ENCODE results near the gene TIGD1. TPM values are rescaled to one million over a fixed set of nuclear protein-coding genes. Genes with fewer than 3 reads are reported as not detected.
"Not testable (repeated sequence)": the region's sequence is repeated elsewhere in the genome, so short reads cannot be mapped to it uniquely, and the experiment has no call there.

The TIGD1 gene
- total and polyA plus RNA-seq, 4 donors: 2.0 to 6.0 (median 4.5) TPM

GRCh38 chr2:232573771-232574435 lies 23.5 kb upstream of the TIGD1 start:
- no peak overlapping the region for H3K27ac ChIP-seq (ENCODE audit: low read depth in 1 of 2, low read length in 1 of 2)
- H3K4me1 ChIP-seq (ENCODE audit: control insufficient read depth in 5 of 5, insufficient read depth in 5 of 5, low read length in 5 of 5): peaks cover 0 to 18% (median 0%) of the 10 kb centered on the region in 5 donors
- no peaks in the 10 kb centered on the region for H3K9me3 ChIP-seq (ENCODE audit: control insufficient read depth in 4 of 4, insufficient read depth in 3 of 4, low read length in 3 of 4)
- H3K4me3 ChIP-seq: no peak overlapping the region
- no peaks in the 10 kb centered on the region for H3K27me3 ChIP-seq (ENCODE audit: control insufficient read depth in 3 of 3, insufficient read depth in 3 of 3, low read length in 2 of 3)
- ATAC-seq (ENCODE audit: insufficient read depth, low FRiP score) (no peak), DNase-seq (no peak)
- WGBS, 2 donors: 92 to 98% methylated on average over 8 of the region's 8 CpGs
- H3K36me3 ChIP-seq (ENCODE audit: control insufficient read depth in 4 of 4, insufficient read depth in 4 of 4, low read length in 4 of 4): peaks cover 16 to 31% (median 27%) of the 10 kb centered on the region in 4 donors
- H3K9ac ChIP-seq (ENCODE audit: insufficient read depth in 1 of 2, low read length in 2 of 2): no peak overlapping the region
- no peak for TF ChIP-seq CTCF (IDR thresholded peaks at IDR 0.05; ENCODE audit: control extremely low read depth, extremely low read depth)

GRCh38 chr2:232573042-232573441 lies 22.7 kb upstream of the TIGD1 start:
- Histone ChIP-seq H3K9me3 (ENCODE audit: control insufficient read depth in 4 of 4, insufficient read depth in 3 of 4, low read length in 3 of 4) (no peaks in the 10 kb centered on the region), H3K27ac (ENCODE audit: low read depth in 1 of 2, low read length in 1 of 2) (no peak overlapping the region), H3K36me3 (ENCODE audit: control insufficient read depth in 4 of 4, insufficient read depth in 4 of 4, low read length in 4 of 4) (peaks cover 23 to 38% (median 32%) of the 10 kb centered on the region in 4 donors), H3K9ac (ENCODE audit: insufficient read depth in 1 of 2, low read length in 2 of 2) (no peak overlapping the region), H3K27me3 (ENCODE audit: control insufficient read depth in 3 of 3, insufficient read depth in 3 of 3, low read length in 2 of 3) (no peaks in the 10 kb centered on the region), H3K4me1 (ENCODE audit: control insufficient read depth in 5 of 5, insufficient read depth in 5 of 5, low read length in 5 of 5) (peaks cover 0 to 18% (median 0%) of the 10 kb centered on the region in 5 donors), H3K4me3 (no peak overlapping the region)
- DNase-seq: no peak
- ATAC-seq (ENCODE audit: insufficient read depth, low FRiP score): no peak
- no peak for TF ChIP-seq CTCF (IDR thresholded peaks at IDR 0.05; ENCODE audit: control extremely low read depth, extremely low read depth)

GRCh38 chr2:232571026-232571474 lies 20.7 kb upstream of the TIGD1 start:
- Histone ChIP-seq H3K27ac (ENCODE audit: low read depth in 1 of 2, low read length in 1 of 2) (no peak overlapping the region), H3K27me3 (ENCODE audit: control insufficient read depth in 3 of 3, insufficient read depth in 3 of 3, low read length in 2 of 3) (no peaks in the 10 kb centered on the region), H3K9me3 (ENCODE audit: control insufficient read depth in 4 of 4, insufficient read depth in 3 of 4, low read length in 3 of 4) (no peaks in the 10 kb centered on the region), H3K9ac (ENCODE audit: insufficient read depth in 1 of 2, low read length in 2 of 2) (no peak overlapping the region), H3K4me1 (ENCODE audit: control insufficient read depth in 5 of 5, insufficient read depth in 5 of 5, low read length in 5 of 5) (peaks cover 0 to 12% (median 2%) of the 10 kb centered on the region in 5 donors), H3K4me3 (no peak overlapping the region), H3K36me3 (ENCODE audit: control insufficient read depth in 4 of 4, insufficient read depth in 4 of 4, low read length in 4 of 4) (peaks cover 32 to 48% (median 45%) of the 10 kb centered on the region in 4 donors)
- DNase-seq (peak in 1 of 3 donors; percentile 14), ATAC-seq (ENCODE audit: insufficient read depth, low FRiP score) (no peak)
- TF ChIP-seq CTCF (IDR thresholded peaks at IDR 0.05; ENCODE audit: control extremely low read depth, extremely low read depth): no peak
- WGBS, 2 donors: 73 to 85% methylated on average over 7 of the region's 7 CpGs

GRCh38 chr2:232570481-232570880 lies 20.1 kb upstream of the TIGD1 start:
- not testable (repeated sequence) for H3K27me3 ChIP-seq (ENCODE audit: control insufficient read depth in 3 of 3, insufficient read depth in 3 of 3, low read length in 2 of 3); H3K4me3 ChIP-seq; DNase-seq; H3K9ac ChIP-seq (ENCODE audit: insufficient read depth in 1 of 2, low read length in 2 of 2); H3K27ac ChIP-seq (ENCODE audit: low read depth in 1 of 2, low read length in 1 of 2); ATAC-seq (ENCODE audit: insufficient read depth, low FRiP score); H3K9me3 ChIP-seq (ENCODE audit: control insufficient read depth in 4 of 4, insufficient read depth in 3 of 4, low read length in 3 of 4)
- H3K36me3 ChIP-seq (ENCODE audit: control insufficient read depth in 4 of 4, insufficient read depth in 4 of 4, low read length in 4 of 4): peaks cover 32 to 49% (median 47%) of the 10 kb centered on the region in 4 donors
- H3K4me1 ChIP-seq (ENCODE audit: control insufficient read depth in 5 of 5, insufficient read depth in 5 of 5, low read length in 5 of 5): peaks cover 0 to 12% (median 2%) of the 10 kb centered on the region in 5 donors
- WGBS, 2 donors: 96 to 98% methylated on average over 6 of the region's 6 CpGs
